WI38 (cell line): Measurements from ENCODE around the gene NAT10.

Experiments used
- H3K4me3 ChIP-seq: 2 replicates; pipeline ENCODE4 v1.5.1; 2011; ENCODE audit warnings: low read depth, mild to moderate bottlenecking, control low read depth, low read length
- CTCF ChIP-seq: IDR thresholded peaks from 2 replicates; pipeline ENCODE4 v1.5.1; 2012; ENCODE audit warnings: low read depth, mild to moderate bottlenecking, control low read depth, low read length

The NAT10 gene

DNA sequence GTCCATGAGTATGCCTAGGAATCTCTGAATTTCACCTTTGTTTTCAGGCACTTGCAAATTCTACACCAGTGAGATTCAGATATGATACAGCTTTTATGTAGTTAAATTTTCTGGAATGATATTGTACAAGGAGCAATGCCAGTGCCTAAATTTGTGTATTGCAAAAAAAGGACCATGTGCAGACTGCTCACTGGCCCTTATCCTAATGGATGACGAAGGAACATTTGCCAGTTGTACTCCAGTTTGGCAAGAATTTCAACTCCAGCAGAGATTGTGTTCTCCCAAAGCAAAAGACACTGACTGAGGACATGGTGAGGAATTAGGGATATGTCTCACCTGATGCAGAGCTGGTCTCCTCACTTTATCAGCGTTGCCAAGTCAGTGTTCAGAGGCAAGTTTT lies 8.6 kb downstream of the NAT10 start:
- no peak overlapping the region for H3K4me3 ChIP-seq
- TF ChIP-seq CTCF = no peak

- no peak overlapping the region for H3K4me3 ChIP-seq
- TF ChIP-seq CTCF = no peak
These were observed 9.0 kb downstream of the NAT10 start for GRCh38 chr11:34114471-34114870.

DNA sequence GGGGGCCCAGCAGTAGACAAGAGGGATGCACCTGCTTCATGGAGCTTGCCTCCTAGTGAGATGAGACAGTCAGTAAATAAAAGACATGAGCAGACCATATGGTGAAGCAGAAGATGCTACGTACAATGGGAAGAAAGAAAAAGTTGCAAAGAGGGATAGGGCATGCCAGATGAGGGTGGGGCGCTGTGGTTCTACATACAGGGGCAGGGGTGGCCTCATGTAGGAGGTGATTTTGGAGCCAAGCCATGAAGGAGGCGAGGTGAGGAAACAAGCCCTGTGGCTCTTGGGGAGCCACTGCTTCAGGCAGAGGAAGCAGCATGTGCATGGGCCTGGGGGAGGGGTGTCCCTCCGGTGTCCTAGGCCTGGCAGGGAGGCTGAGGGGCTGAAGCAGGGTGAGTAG lies 15.2 kb downstream of the NAT10 start:
- H3K4me3 ChIP-seq = no peak overlapping the region
- no peak for TF ChIP-seq CTCF

- no peak for TF ChIP-seq CTCF
- H3K4me3 ChIP-seq = no peak overlapping the region
These were observed 19.6 kb downstream of the NAT10 start for GRCh38 chr11:34124885-34125668.

- TF ChIP-seq CTCF = no peak
- no peak overlapping the region for H3K4me3 ChIP-seq
These were observed 21.8 kb downstream of the NAT10 start for GRCh38 chr11:34126959-34127848.

GRCh38 chr11:34128824-34129223 lies 23.4 kb downstream of the NAT10 start:
- no peak for TF ChIP-seq CTCF
- no peak overlapping the region for H3K4me3 ChIP-seq

DNA sequence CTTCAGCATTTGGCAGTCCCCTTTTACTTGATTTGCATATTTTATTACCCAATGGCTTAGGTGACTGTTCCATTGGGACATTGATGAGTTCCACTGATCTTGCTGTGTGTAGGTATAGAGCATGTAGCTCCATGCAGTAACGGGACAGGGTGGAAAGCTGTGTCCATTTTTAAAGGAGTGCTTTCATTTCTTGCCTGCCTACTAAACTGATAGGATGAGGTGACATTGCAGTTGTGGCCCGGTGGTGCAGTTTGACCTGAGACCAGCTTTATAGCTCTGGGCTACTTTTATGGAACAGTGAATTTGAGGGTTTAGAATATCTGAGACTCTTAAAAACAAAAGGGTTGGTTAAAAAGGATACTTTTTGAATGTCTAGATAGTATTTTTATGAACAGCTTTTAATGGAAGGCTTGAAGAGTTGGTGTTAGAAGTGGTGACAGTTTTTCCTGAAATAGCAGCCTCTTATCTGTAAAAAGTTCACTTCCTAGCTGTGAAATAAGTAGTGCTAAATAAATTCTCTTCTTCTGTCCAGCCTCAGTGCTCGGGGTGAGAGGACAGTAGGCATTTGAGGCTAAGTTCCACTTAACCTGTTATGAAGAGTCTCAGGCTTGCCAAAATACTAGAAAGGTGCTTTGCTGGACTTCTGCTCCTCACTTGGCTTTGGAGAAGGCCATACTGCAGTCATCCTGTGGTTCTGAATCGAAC lies 27.0 kb downstream of the NAT10 start:
- no peak for TF ChIP-seq CTCF
- no peak overlapping the region for H3K4me3 ChIP-seq
